HCT116 (cell line): ENCODE measurements around the gene NALF2.

Source experiments
- CTCF ChIP-seq, 3 experiments: fragments of 200-600 bp in 1 of 3; sonication (generic) in 1 of 3; IDR thresholded peaks in 2 of 3; conservative IDR thresholded peaks in 1 of 3; 2 replicates each; pipeline ENCODE4 v1.5.1; 2012 to 2017; ENCODE audit warnings: low read depth in 2 of 3, low read length in 2 of 3, antibody characterized with exemption in 1 of 3, borderline replicate concordance in 1 of 3, control low read depth in 1 of 3, mild to moderate bottlenecking in 1 of 3, mixed read lengths in 1 of 3, mixed run types in 1 of 3, moderate library complexity in 1 of 3; ENCODE audit not compliant: insufficient read depth in 1 of 3
- EZH2phosphoT487 ChIP-seq: fragments of 200-600 bp; IDR thresholded peaks from 2 replicates; pipeline ENCODE4 v1.6.1; 2018; ENCODE audit warnings: antibody characterized with exemption, borderline replicate concordance
- POLR2A ChIP-seq: IDR thresholded peaks from 2 replicates; pipeline ENCODE4 v1.7.0; 2011; ENCODE audit warnings: borderline replicate concordance; ENCODE audit not compliant: insufficient read depth, insufficient read length; ENCODE audit errors: extremely low read depth

- TF ChIP-seq EZH2phosphoT487, result no peak
- TF ChIP-seq CTCF (IDR thresholded peaks at IDR 0.05 in 2 of 3, conservative IDR thresholded peaks at IDR 0.05 in 1 of 3; ENCODE audit: borderline replicate concordance in 1 of 3, insufficient read depth in 1 of 3, low read depth in 2 of 3, low read length in 2 of 3), result no peak
- TF ChIP-seq POLR2A, result no peak
Measured at GRCh38 chrX:69496183-69496582, 7.9 kb upstream of the NALF2 start.
